AG20443 (cell line): ENCODE data around the gene PARN.

Experiments
- DNase-seq: peaks from one replicate; pipeline ENCODE4 v3.0.0; 2012; ENCODE audit warnings: low spot score, mixed read lengths

PARN gene

GRCh38 chr16:14499110-14499509, 130.9 kb downstream of the PARN start:
- DNase-seq: no peak

GRCh38 chr16:14497245-14498082, 132.6 kb downstream of the PARN start:
- DNase-seq: no peak

GRCh38 chr16:14496786-14497185, 133.3 kb downstream of the PARN start:
- no peak for DNase-seq

- DNase-seq: no peak
These were observed 133.9 kb downstream of the PARN start for GRCh38 chr16:14496047-14496770.

GRCh38 chr16:14495213-14496046, 134.6 kb downstream of the PARN start:
- DNase-seq: no peak

GRCh38 chr16:14494396-14494966, 135.6 kb downstream of the PARN start:
- no peak for DNase-seq

GRCh38 chr16:14493791-14494190, 136.3 kb downstream of the PARN start:
- no peak for DNase-seq

GRCh38 chr16:14492614-14493013, 137.4 kb downstream of the PARN start:
- DNase-seq: no peak

GRCh38 chr16:14491861-14492529, 138.1 kb downstream of the PARN start:
- DNase-seq: no peak

GRCh38 chr16:14490235-14490634, 139.8 kb downstream of the PARN start:
- no peak for DNase-seq

- peak; percentile 64 for DNase-seq
These were observed 140.6 kb downstream of the PARN start for GRCh38 chr16:14489460-14489859.

GRCh38 chr16:14487579-14487978, 142.5 kb downstream of the PARN start:
- DNase-seq: no peak

- DNase-seq: peak; percentile 92
These were observed 143.3 kb downstream of the PARN start for GRCh38 chr16:14486520-14487303.

- no peak for DNase-seq
These were observed 144.1 kb downstream of the PARN start for GRCh38 chr16:14485811-14486519.

- peak; percentile 20 for DNase-seq
These were observed 144.9 kb downstream of the PARN start for GRCh38 chr16:14485121-14485551.

GRCh38 chr16:14483819-14484385, 146.2 kb downstream of the PARN start:
- no peak for DNase-seq

- no peak for DNase-seq
These were observed 153.9 kb downstream of the PARN start for GRCh38 chr16:14476183-14476582.

- DNase-seq: peak; percentile 29
These were observed 154.5 kb downstream of the PARN start for GRCh38 chr16:14475370-14476139.

GRCh38 chr16:14473488-14473887, 156.6 kb downstream of the PARN start:
- no peak for DNase-seq
